Measurements from ENCODE around the gene RPS25. TPM values are rescaled to one million over a fixed set of nuclear protein-coding genes. Genes with fewer than 3 reads are reported as not detected.
A peak's percentile ranks its signal among the peaks of the same experiment; 100 is the strongest.
"Not testable (repeated sequence)": the region's sequence is repeated elsewhere in the genome, so short reads cannot be mapped to it uniquely, and the experiment has no call there.

Gene RPS25
- total RNA-seq, 6 experiments from 2014 or later: 326 to 822 (median 376) TPM

GRCh38 chr11:118973985-118974384 is 44.2 kb downstream of the RPS25 start:
- Histone ChIP-seq H3K27me3 (no peaks in the 10 kb centered on the region), H3K27ac (no peak overlapping the region), H3K36me3 (no peaks in the 10 kb centered on the region), H3K9me3 (no peaks in the 10 kb centered on the region), H3K4me1 (no peaks in the 10 kb centered on the region), H3K4me3 (no peak overlapping the region)
- intact Hi-C loops (cut with DNase I): no loop called here
- WGBS (ENCODE audit: insufficient coverage, low coverage, low lambda C conversion rate, missing lambda C conversion rate): 94% methylated on average over 2 of the region's 2 CpGs
- no peak for DNase-seq
- TF ChIP-seq POLR2A (IDR thresholded peaks at IDR 0.05): no peak
- ATAC-seq: no peak

GRCh38 chr11:118971646-118972045 is 46.5 kb downstream of the RPS25 start, which contains the start of gene FOXR1:
FOXR1 (plus strand) TSS chr11:118971761; CDS start chr11:118971932, 171 bp downstream.
- TF ChIP-seq POLR2A (IDR thresholded peaks at IDR 0.05) (no peak), CTCF (IDR thresholded peaks at IDR 0.05) (no peak)
- no peaks in the 10 kb centered on the region for H3K36me3 ChIP-seq
- DNase-seq (no peak), ATAC-seq (peak in 1 of 4 donors; percentile 21)
- H3K9me3 ChIP-seq: no peaks in the 10 kb centered on the region
- H3K27ac ChIP-seq: no peak within 1 kb of the TSS
- H3K27me3 ChIP-seq: no peaks in the 10 kb centered on the region
- no peaks in the 10 kb centered on the region for H3K4me1 ChIP-seq
- WGBS (ENCODE audit: insufficient coverage, low coverage, low lambda C conversion rate, missing lambda C conversion rate): 32% methylated on average over 8 of the region's 33 CpGs
- intact Hi-C loops (cut with DNase I): no loop called here
- no peak within 1 kb of the TSS for H3K4me3 ChIP-seq

- DNase-seq; H3K27ac ChIP-seq; H3K36me3 ChIP-seq; ATAC-seq; H3K9me3 ChIP-seq; H3K4me1 ChIP-seq; intact Hi-C loops (cut with DNase I); H3K4me3 ChIP-seq; H3K27me3 ChIP-seq: not testable (repeated sequence)
- 88% methylated on average over 2 of the region's 2 CpGs for WGBS (ENCODE audit: insufficient coverage, low coverage, low lambda C conversion rate, missing lambda C conversion rate)
These were observed 48.6 kb downstream of the RPS25 start for GRCh38 chr11:118969508-118969907.

Small RNA genes within 50 kb of the gene (microRNA-seq; reads per million reads assigned to microRNA genes)
- 0 reads per million in 2 donors for gene MIR3656

Small RNA genes within 50 kb of the gene (small RNA-seq; reads per million reads assigned to genes)
- gene AP003392.2 (0 reads per million in 2 experiments), gene RF00017 (0 reads per million in 2 experiments), gene RF00019 (0 reads per million in 2 experiments)

Other genes starting within 250 kb of the RPS25 start
- gene DDX6, start 227.2 kb downstream of the RPS25 start, total RNA-seq: 10 to 100 TPM; 37.9 to 46.1 (median 43.3) TPM
- under 1 TPM in 2 of 6 experiments, not detected in 4; 0.07 TPM for gene CXCR5, start 134.5 kb downstream of the RPS25 start, total RNA-seq
- 10 to 100 TPM; 10.2 to 22.5 (median 19.8) TPM for gene BCL9L, start 92.4 kb downstream of the RPS25 start, total RNA-seq
- not detected for gene UPK2, start 62.0 kb downstream of the RPS25 start, total RNA-seq
- not detected for gene FOXR1, start 46.6 kb downstream of the RPS25 start, total RNA-seq
- gene CENATAC, start 20.2 kb downstream of the RPS25 start, total RNA-seq: 10 to 100 TPM; 11.5 to 16.7 (median 13.0) TPM
- 10 to 100 TPM; 17.2 to 46.3 (median 33.4) TPM for gene TRAPPC4, start 423 bp upstream of the RPS25 start, total RNA-seq
- 100 to 1,000 TPM in 4 of 6 experiments, 10 to 100 TPM in 2; 78.5 to 177 (median 147) TPM for gene SLC37A4, start 12.5 kb upstream of the RPS25 start, total RNA-seq
- 100 to 1,000 TPM; 107 to 202 (median 171) TPM for gene HYOU1, start 38.9 kb upstream of the RPS25 start, total RNA-seq
- gene VPS11, start 49.5 kb upstream of the RPS25 start, total RNA-seq: 10 to 100 TPM in 4 of 6 experiments, 1 to 10 TPM in 2; 8.5 to 18.3 (median 11.3) TPM
- 10 to 100 TPM; 11.3 to 35.3 (median 14.6) TPM for gene HMBS, start 66.5 kb upstream of the RPS25 start, total RNA-seq
- gene DPAGT1, start 83.5 kb upstream of the RPS25 start, total RNA-seq: 10 to 100 TPM; 29.8 to 55.5 (median 41.6) TPM
- 1 to 10 TPM; 5.4 to 9.7 (median 6.5) TPM for gene C2CD2L, start 89.0 kb upstream of the RPS25 start, total RNA-seq
- 10 to 100 TPM in 4 of 6 experiments, 1 to 10 TPM in 2; 6.4 to 13.6 (median 10.7) TPM for gene HINFP, start 103.2 kb upstream of the RPS25 start, total RNA-seq
- under 1 TPM in 4 of 6 experiments, not detected in 2; 0.04 to 0.22 (median 0.09) TPM for gene ABCG4, start 130.7 kb upstream of the RPS25 start, total RNA-seq
- 10 to 100 TPM in 4 of 6 experiments, 1 to 10 TPM in 2; 8.1 to 13.2 (median 10.9) TPM for gene NLRX1, start 150.4 kb upstream of the RPS25 start, total RNA-seq
- gene NHERF4, start 167.1 kb upstream of the RPS25 start, total RNA-seq: under 1 TPM in 1 of 6 experiments, not detected in 5; 0.32 TPM
- 1 to 10 TPM; 3.1 to 7.1 (median 4.6) TPM for gene CBL, start 188.0 kb upstream of the RPS25 start, total RNA-seq

Measured in right lobe of liver (tissue), 6 donors.